ENCODE measurements around the gene PARP1. TPM values are rescaled to one million over a fixed set of nuclear protein-coding genes. Genes with fewer than 3 reads are reported as not detected.

The PARP1 gene
- total RNA-seq, 1 experiment from 2014 or later, result 213 TPM

DNA sequence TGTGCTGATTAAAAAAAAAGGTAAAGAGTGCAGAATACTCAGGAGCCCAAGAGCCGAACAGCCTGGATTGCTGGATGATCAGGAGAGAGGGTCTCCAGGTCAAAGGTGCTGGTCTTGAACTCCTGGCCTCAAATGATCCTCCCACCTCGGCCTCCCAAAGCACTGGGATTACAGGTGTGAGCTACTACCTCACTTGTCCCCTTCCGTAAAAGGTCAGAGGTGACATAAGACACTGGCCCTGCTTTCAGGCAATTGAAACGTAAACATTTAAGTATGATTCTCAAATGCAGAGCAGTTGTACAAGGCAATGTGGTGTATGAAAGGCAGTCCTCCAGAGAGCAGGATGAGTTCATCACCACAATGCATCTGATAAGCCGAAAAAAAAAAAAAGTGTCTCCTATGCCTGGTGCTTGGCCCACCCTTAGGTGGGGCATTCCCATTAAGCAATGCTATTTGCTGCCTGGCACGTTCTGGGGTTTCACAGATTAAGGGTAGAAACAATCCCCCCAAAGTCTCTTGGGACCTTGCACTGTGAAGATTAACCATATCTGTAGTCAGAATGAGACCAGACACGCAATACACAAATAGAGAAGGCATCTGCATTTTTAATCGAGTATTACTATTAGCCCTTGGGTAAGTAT lies 47.7 kb downstream of the PARP1 start:
- Histone ChIP-seq H4K20me1 (ENCODE audit: insufficient read depth) (no peaks in the 10 kb centered on the region), H2AFZ (ENCODE audit: low read depth, low read length, poor library complexity, severe bottlenecking) (no peak overlapping the region), H3K27ac (ENCODE audit: low read depth, low read length) (no peak overlapping the region), H3K36me3 (ENCODE audit: control insufficient read depth in 1 of 2, insufficient read depth in 2 of 2, low read length in 2 of 2) (peaks cover 31 to 37% of the 10 kb centered on the region in 2 experiments; a peak in 3 of 4 replicates), H3K27me3 (ENCODE audit: insufficient read depth, low read length) (no peaks in the 10 kb centered on the region), H3K79me2 (ENCODE audit: insufficient read depth, low read length) (no peaks in the 10 kb centered on the region), H3K9me3 (ENCODE audit: control insufficient read depth in 1 of 2, insufficient read depth in 1 of 2, low read depth in 1 of 2, low read length in 2 of 2) (no peaks in the 10 kb centered on the region), H3K4me2 (ENCODE audit: low read length) (no peak overlapping the region), H3K4me3 (replicated peaks in 1 of 2; ENCODE audit: low read depth in 1 of 2, low read length in 2 of 2) (no peak overlapping the region), H3K9me2 (ENCODE audit: insufficient read depth) (no peaks in the 10 kb centered on the region), H3K4me1 (ENCODE audit: control insufficient read depth in 1 of 2, insufficient read depth in 2 of 2, low read length in 2 of 2) (no peaks in the 10 kb centered on the region), H3K9ac (ENCODE audit: low read length) (no peak overlapping the region)
- ChIA-PET RAD21 (ENCODE audit: low non-redundant PET in 1 of 2, low total read pairs in 2 of 2, uncharacterized antibody in 2 of 2, unreplicated experiment in 2 of 2) (no interaction called here), POLR2A (no interaction called here), CTCF (no interaction called here)
- ATAC-seq (no peak), DNase-seq (ENCODE audit: low read depth, low spot score) (no peak)
- TF ChIP-seq FOSL1 (IDR thresholded peaks at IDR 0.05; ENCODE audit: low read depth) (no peak), CBX3 (IDR thresholded peaks at IDR 0.05; ENCODE audit: low read depth) (no peak), TCF7L2 (IDR thresholded peaks at IDR 0.05; ENCODE audit: borderline replicate concordance, extremely low read depth, insufficient read depth, insufficient read length) (no peak), EZH2 (IDR thresholded peaks at IDR 0.05) (no peak), CEBPB (IDR thresholded peaks at IDR 0.05; ENCODE audit: low read depth) (no peak), SIN3A (IDR thresholded peaks at IDR 0.05; ENCODE audit: low read depth) (no peak), ELF1 (IDR thresholded peaks at IDR 0.05; ENCODE audit: borderline replicate concordance, low read depth) (no peak), YY1 (IDR thresholded peaks at IDR 0.05; ENCODE audit: extremely low read depth, insufficient replicate concordance, low read depth, low read length) (no peak), SP1 (IDR thresholded peaks at IDR 0.05; ENCODE audit: low read depth) (no peak), JUND (IDR thresholded peaks at IDR 0.05) (no peak), SRF (IDR thresholded peaks at IDR 0.05; ENCODE audit: low read depth) (no peak), RAD21 (IDR thresholded peaks at IDR 0.05; ENCODE audit: low read depth) (no peak), EGR1 (IDR thresholded peaks at IDR 0.05; ENCODE audit: low read depth) (no peak), ZNF274 (IDR thresholded peaks at IDR 0.05; ENCODE audit: low read depth, low read length) (no peak), ZFX (IDR thresholded peaks at IDR 0.05) (no peak), EZH2phosphoT487 (IDR thresholded peaks at IDR 0.05; ENCODE audit: borderline replicate concordance) (no peak)
- TF ChIP-seq, protein P1, sequence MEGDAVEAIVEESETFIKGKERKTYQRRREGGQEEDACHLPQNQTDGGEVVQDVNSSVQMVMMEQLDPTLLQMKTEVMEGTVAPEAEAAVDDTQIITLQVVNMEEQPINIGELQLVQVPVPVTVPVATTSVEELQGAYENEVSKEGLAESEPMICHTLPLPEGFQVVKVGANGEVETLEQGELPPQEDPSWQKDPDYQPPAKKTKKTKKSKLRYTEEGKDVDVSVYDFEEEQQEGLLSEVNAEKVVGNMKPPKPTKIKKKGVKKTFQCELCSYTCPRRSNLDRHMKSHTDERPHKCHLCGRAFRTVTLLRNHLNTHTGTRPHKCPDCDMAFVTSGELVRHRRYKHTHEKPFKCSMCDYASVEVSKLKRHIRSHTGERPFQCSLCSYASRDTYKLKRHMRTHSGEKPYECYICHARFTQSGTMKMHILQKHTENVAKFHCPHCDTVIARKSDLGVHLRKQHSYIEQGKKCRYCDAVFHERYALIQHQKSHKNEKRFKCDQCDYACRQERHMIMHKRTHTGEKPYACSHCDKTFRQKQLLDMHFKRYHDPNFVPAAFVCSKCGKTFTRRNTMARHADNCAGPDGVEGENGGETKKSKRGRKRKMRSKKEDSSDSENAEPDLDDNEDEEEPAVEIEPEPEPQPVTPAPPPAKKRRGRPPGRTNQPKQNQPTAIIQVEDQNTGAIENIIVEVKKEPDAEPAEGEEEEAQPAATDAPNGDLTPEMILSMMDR (IDR thresholded peaks at IDR 0.05 in 2 of 3, conservative IDR thresholded peaks at IDR 0.05 in 1 of 3; ENCODE audit: borderline replicate concordance in 1 of 3, insufficient read depth in 1 of 3, low read depth in 2 of 3, low read length in 2 of 3), result no peak
- TF ChIP-seq, protein P2, sequence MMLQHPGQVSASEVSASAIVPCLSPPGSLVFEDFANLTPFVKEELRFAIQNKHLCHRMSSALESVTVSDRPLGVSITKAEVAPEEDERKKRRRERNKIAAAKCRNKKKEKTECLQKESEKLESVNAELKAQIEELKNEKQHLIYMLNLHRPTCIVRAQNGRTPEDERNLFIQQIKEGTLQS (IDR thresholded peaks at IDR 0.05), result no peak
- TF ChIP-seq, protein P3, sequence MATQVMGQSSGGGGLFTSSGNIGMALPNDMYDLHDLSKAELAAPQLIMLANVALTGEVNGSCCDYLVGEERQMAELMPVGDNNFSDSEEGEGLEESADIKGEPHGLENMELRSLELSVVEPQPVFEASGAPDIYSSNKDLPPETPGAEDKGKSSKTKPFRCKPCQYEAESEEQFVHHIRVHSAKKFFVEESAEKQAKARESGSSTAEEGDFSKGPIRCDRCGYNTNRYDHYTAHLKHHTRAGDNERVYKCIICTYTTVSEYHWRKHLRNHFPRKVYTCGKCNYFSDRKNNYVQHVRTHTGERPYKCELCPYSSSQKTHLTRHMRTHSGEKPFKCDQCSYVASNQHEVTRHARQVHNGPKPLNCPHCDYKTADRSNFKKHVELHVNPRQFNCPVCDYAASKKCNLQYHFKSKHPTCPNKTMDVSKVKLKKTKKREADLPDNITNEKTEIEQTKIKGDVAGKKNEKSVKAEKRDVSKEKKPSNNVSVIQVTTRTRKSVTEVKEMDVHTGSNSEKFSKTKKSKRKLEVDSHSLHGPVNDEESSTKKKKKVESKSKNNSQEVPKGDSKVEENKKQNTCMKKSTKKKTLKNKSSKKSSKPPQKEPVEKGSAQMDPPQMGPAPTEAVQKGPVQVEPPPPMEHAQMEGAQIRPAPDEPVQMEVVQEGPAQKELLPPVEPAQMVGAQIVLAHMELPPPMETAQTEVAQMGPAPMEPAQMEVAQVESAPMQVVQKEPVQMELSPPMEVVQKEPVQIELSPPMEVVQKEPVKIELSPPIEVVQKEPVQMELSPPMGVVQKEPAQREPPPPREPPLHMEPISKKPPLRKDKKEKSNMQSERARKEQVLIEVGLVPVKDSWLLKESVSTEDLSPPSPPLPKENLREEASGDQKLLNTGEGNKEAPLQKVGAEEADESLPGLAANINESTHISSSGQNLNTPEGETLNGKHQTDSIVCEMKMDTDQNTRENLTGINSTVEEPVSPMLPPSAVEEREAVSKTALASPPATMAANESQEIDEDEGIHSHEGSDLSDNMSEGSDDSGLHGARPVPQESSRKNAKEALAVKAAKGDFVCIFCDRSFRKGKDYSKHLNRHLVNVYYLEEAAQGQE (IDR thresholded peaks at IDR 0.05; ENCODE audit: low read depth), result no peak
- TF ChIP-seq, protein P4, sequence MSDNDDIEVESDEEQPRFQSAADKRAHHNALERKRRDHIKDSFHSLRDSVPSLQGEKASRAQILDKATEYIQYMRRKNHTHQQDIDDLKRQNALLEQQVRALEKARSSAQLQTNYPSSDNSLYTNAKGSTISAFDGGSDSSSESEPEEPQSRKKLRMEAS (IDR thresholded peaks at IDR 0.05), result no peak
- intact Hi-C loops (cut with micrococcal nuclease), result no loop called here
- no TSS peak for BruUV-seq (replicated peaks)

Measured in HCT116 (cell line).